GM23338 (cell line): ENCODE measurements around the gene ANKRD6. TPM values are rescaled to one million over a fixed set of nuclear protein-coding genes. Genes with fewer than 3 reads are reported as not detected.
A peak's percentile ranks its signal among the peaks of the same experiment; 100 is the strongest.

Experiments
- ATAC-seq: fragments of 200-7000 bp; cut with Tn5 transposase; 3 replicates; pipeline ENCODE4 v1.9.1; 2020
- DNase-seq: peaks from one replicate; pipeline ENCODE4 v3.0.0-alpha.2; 2015; ENCODE audit warnings: low spot score
- H2AFZ ChIP-seq: fragments of 200-600 bp; sonication (generic); 2 replicates; pipeline ENCODE4 v1.8.0; 2016; ENCODE audit warnings: antibody characterized with exemption, mild to moderate bottlenecking, moderate library complexity
- H3F3A ChIP-seq: fragments of 200-600 bp; sonication (generic); replicated peaks from 2 replicates; pipeline ENCODE4 v1.8.0; 2017; ENCODE audit warnings: antibody characterized with exemption, mixed run types, low read depth
- H3K27ac ChIP-seq: fragments of 200-600 bp; sonication (generic); 2 replicates; pipeline ENCODE4 v1.6.1; 2016; ENCODE audit warnings: low read depth
- H3K27me3 ChIP-seq: fragments of 200-600 bp; sonication (generic); 2 replicates; pipeline ENCODE4 v1.8.0; 2016; ENCODE audit warnings: mild to moderate bottlenecking, mixed run types, moderate library complexity; ENCODE audit not compliant: insufficient read depth
- H3K36me3 ChIP-seq: fragments of 200-600 bp; sonication (generic); 2 replicates; pipeline ENCODE4 v1.8.0; 2016; ENCODE audit warnings: mild to moderate bottlenecking; ENCODE audit not compliant: insufficient read depth
- H3K4me1 ChIP-seq: fragments of 200-600 bp; sonication (generic); 2 replicates; pipeline ENCODE4 v1.8.0; 2016; ENCODE audit warnings: mild to moderate bottlenecking, moderate library complexity; ENCODE audit not compliant: insufficient read depth
- H3K4me2 ChIP-seq: fragments of 200-600 bp; sonication (generic); 2 replicates; pipeline ENCODE4 v1.7.1; 2017; ENCODE audit warnings: mixed run types
- H3K4me3 ChIP-seq: fragments of 200-600 bp; sonication (generic); 2 replicates; pipeline ENCODE4 v1.6.1; 2016; ENCODE audit warnings: mixed run types
- H3K79me2 ChIP-seq: fragments of 200-600 bp; sonication (generic); replicated peaks from 2 replicates; pipeline ENCODE4 v1.8.0; 2017; ENCODE audit warnings: mild to moderate bottlenecking; ENCODE audit not compliant: insufficient read depth
- H3K9me2 ChIP-seq: fragments of 200-600 bp; sonication (generic); 2 replicates; pipeline ENCODE4 v1.8.0; 2017; ENCODE audit not compliant: insufficient read depth
- H4K20me1 ChIP-seq: fragments of 200-600 bp; sonication (generic); replicated peaks from 2 replicates; pipeline ENCODE4 v1.8.0; 2017; ENCODE audit warnings: mild to moderate bottlenecking; ENCODE audit not compliant: insufficient read depth
- H3K27ac Mint-ChIP-seq: 2 replicates; pipeline ENCODE4 v1.8.0; 2020; ENCODE audit warnings: inconsistent platforms, mild to moderate bottlenecking, moderate library complexity, mixed read lengths
- H3K27me3 Mint-ChIP-seq: 3 replicates; pipeline ENCODE4 v1.8.0; 2022; ENCODE audit warnings: low read depth, mild to moderate bottlenecking, moderate library complexity, mixed read lengths, inconsistent platforms; ENCODE audit not compliant: insufficient read depth, poor library complexity
- H3K36me3 Mint-ChIP-seq: 3 replicates; pipeline ENCODE4 v1.8.0; 2021; ENCODE audit warnings: low read depth, mild to moderate bottlenecking, inconsistent platforms, moderate library complexity, mixed read lengths
- H3K4me1 Mint-ChIP-seq: 3 replicates; pipeline ENCODE4 v1.8.0; 2020; ENCODE audit warnings: mild to moderate bottlenecking, inconsistent platforms, mixed read lengths
- H3K4me3 Mint-ChIP-seq: 3 replicates; pipeline ENCODE4 v1.8.0; 2021; ENCODE audit warnings: moderate library complexity, mild to moderate bottlenecking, inconsistent platforms, mixed read lengths
- H3K9me3 Mint-ChIP-seq: 3 replicates; pipeline ENCODE4 v1.8.0; 2020; ENCODE audit warnings: moderate library complexity, mild to moderate bottlenecking, inconsistent platforms, mixed read lengths
- EZH2phosphoT487 ChIP-seq: fragments of 200-600 bp; sonication (generic); IDR thresholded peaks from one replicate; pipeline ENCODE4 v1.8.1; 2018; ENCODE audit warnings: antibody characterized with exemption; ENCODE audit not compliant: unreplicated experiment
- JUNB ChIP-seq: IDR thresholded peaks from one replicate; pipeline ENCODE4 v1.6.1; 2016; ENCODE audit warnings: antibody characterized with exemption; ENCODE audit not compliant: unreplicated experiment
- NANOG ChIP-seq: IDR thresholded peaks from 2 replicates; pipeline ENCODE4 v1.6.1; 2016; ENCODE audit warnings: antibody characterized with exemption, borderline replicate concordance
- POLR2AphosphoS5 ChIP-seq: IDR thresholded peaks from 2 replicates; pipeline ENCODE4 v1.6.1; 2016; ENCODE audit warnings: antibody characterized with exemption, low read depth
- STAT1 ChIP-seq: IDR thresholded peaks from one replicate; pipeline ENCODE4 v1.6.1; 2016; ENCODE audit warnings: antibody characterized with exemption; ENCODE audit not compliant: unreplicated experiment
- ZNF114 ChIP-seq: fragments of 250-450 bp; sonication (Bioruptor Pico); IDR thresholded peaks from 2 replicates; pipeline ENCODE4 v1.5.0; 2020; ENCODE audit warnings: mild to moderate bottlenecking, moderate library complexity
- ZNF331 ChIP-seq: fragments of 250-450 bp; sonication (Bioruptor Pico); IDR thresholded peaks from 2 replicates; pipeline ENCODE4 v1.5.0; 2020; ENCODE audit warnings: low read depth, mild to moderate bottlenecking, moderate library complexity
- polyA plus RNA-seq: library from polyadenylated mRNA; unstranded; fragments of >200 nt; fragmentation: Nextera tagmentation; extraction: Ambion mirVana; gene quantifications from 2 replicates; pipeline ENCODE4 v1.2.1, GENCODE V29; 2016
- total RNA-seq: library from RNA; depleted of rRNA; stranded (reverse); fragments of >200 nt; shearing (Covaris generic); gene quantifications from 2 replicates; pipeline ENCODE4 v1.2.3, GENCODE V29; 2014
- TF ChIP-seq, protein P1 (sequence below): IDR thresholded peaks from one replicate; pipeline ENCODE4 v1.6.1; 2018; ENCODE audit warnings: antibody characterized with exemption; ENCODE audit not compliant: unreplicated experiment
- TF ChIP-seq, protein P2 (sequence below): fragments of 250-450 bp; sonication (Bioruptor Pico); IDR thresholded peaks from 2 replicates; pipeline ENCODE4 v1.5.0; 2020; ENCODE audit warnings: mild to moderate bottlenecking, moderate library complexity

The ANKRD6 gene
- total and polyA plus RNA-seq, 2 experiments from 2014 or later: 3.2 to 9.2 TPM

DNA sequence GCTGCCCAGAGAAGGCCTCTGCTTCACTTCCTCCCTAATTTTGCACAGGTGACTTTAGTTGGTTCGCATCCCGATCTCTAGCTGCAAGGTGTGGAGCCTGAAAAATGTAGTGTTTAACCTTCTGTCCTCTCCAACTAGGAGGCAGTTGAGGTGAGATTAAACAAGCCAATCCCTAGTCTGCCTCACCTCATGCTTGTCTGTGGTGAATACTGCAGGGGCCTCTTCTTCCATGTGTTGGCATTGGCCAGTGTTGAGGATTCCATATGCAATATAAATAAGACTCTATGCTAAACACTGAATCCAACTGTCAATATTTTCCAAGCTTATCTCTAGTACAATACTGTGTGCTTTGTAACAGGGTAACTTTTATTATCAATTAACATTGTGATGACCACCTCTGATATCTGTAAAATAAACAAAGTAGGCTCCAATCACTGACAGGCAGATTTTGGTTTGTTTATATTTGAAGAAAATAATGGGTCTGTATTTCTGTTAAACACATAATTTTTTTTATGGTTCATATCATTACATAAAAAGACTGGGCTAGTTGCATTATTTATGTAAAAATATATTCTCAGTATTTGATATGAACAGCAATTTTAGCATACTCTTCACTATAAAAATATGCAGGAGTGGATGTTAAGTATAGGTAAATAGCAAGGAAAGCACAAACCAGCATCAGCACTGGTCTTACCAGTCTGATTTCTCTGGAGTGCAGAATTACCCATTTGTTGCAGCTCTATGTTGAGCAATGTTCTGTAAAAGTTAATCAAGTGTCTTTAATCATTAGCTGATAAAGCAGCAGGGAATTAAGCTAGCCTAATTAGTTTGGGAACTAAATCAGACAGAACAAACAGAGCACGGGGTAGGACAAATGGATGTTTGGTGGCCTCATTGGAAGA is 74.0 kb downstream of the ANKRD6 start:
- Histone ChIP-seq H3K4me1 (peaks cover 18% of the 10 kb centered on the region), H3F3A (no peaks in the 10 kb centered on the region), H3K27ac (no peak overlapping the region), H3K4me3 (no peak overlapping the region), H2AFZ (no peak overlapping the region), H3K4me2 (no peak overlapping the region), H3K79me2 (no peaks in the 10 kb centered on the region), H4K20me1 (no peaks in the 10 kb centered on the region; the same call in 1 of the 2 replicates), H3K27me3 (no peaks in the 10 kb centered on the region), H3K36me3 (no peaks in the 10 kb centered on the region), H3K9me2 (no peaks in the 10 kb centered on the region)
- Mint-ChIP-seq H3K4me1 (peaks cover 36% of the 10 kb centered on the region), H3K36me3 (no peaks in the 10 kb centered on the region), H3K27me3 (peaks cover 2% of the 10 kb centered on the region), H3K9me3 (no peaks in the 10 kb centered on the region), H3K27ac (0 out of 2 replicates have a peak overlapping the region, but pooled peaks have one; percentile 38), H3K4me3 (no peak overlapping the region)
- no peak for DNase-seq
- no peak for TF ChIP-seq ZNF331
- ATAC-seq: no peak

DNA sequence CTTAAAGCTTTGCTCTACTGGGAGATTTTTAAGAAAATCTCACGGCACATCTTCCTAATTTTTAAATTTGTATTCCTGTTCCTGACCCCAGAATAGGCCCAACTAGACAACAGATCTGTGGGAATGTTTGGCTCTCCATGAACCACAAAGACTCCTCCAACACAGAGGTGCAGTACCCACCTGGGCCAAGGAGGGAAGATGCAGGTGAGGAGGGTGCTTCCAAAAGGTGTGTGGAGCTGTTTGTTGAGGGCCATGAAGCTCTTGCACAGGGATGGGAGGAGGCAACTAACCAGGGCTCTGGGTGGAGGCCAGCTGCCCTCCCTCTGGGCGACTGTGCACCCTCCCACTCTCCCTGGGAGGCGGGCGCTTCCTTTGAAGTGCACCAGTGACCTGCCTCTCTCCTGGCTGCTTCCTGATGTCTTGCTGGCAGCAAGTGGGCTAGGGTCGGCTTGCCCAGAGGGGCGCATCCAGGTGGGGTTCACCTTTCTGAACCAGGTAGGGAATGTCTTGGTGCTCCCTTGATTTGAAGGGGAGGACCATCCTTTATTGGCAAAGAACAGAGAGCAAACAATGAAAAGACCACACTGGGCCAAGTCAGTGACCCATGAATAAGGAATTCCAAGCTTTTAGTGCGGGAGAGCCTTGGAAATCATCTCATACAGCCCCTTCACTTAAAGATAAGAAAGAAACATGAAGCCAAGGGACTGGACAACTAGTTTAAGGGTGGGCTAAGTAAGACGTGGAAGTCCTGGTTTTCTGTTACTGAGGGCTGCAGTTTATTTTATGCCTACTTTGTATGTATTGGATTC is 76.0 kb downstream of the ANKRD6 start:
- H3K9me3 Mint-ChIP-seq: no peaks in the 10 kb centered on the region
- peaks cover 2% of the 10 kb centered on the region for H3K27me3 Mint-ChIP-seq
- no peaks in the 10 kb centered on the region for H3K79me2 ChIP-seq
- no peak overlapping the region for H3K27ac ChIP-seq
- H3K4me1 ChIP-seq: no peaks in the 10 kb centered on the region
- H3K9me2 ChIP-seq: no peaks in the 10 kb centered on the region
- DNase-seq: no peak
- H3K4me2 ChIP-seq: no peak overlapping the region
- H3F3A ChIP-seq: no peaks in the 10 kb centered on the region
- no peaks in the 10 kb centered on the region; the same call in 1 of the 2 replicates for H4K20me1 ChIP-seq
- H3K27me3 ChIP-seq: no peaks in the 10 kb centered on the region
- no peak overlapping the region for H2AFZ ChIP-seq
- peak; percentile 69 for ATAC-seq
- no peak overlapping the region for H3K4me3 ChIP-seq
- H3K4me1 Mint-ChIP-seq: peaks cover 17% of the 10 kb centered on the region; the same call in 2 of the 3 replicates
- H3K36me3 Mint-ChIP-seq: no peaks in the 10 kb centered on the region
- H3K27ac Mint-ChIP-seq: no peak overlapping the region
- H3K4me3 Mint-ChIP-seq: no peak overlapping the region
- H3K36me3 ChIP-seq: no peaks in the 10 kb centered on the region
- TF ChIP-seq POLR2AphosphoS5 (no peak), JUNB (no peak), NANOG (no peak), ZNF114 (CRISPR knock-in tag) (no peak), EZH2phosphoT487 (no peak), ZNF331 (no peak), STAT1 (no peak)
- TF ChIP-seq, protein P1, sequence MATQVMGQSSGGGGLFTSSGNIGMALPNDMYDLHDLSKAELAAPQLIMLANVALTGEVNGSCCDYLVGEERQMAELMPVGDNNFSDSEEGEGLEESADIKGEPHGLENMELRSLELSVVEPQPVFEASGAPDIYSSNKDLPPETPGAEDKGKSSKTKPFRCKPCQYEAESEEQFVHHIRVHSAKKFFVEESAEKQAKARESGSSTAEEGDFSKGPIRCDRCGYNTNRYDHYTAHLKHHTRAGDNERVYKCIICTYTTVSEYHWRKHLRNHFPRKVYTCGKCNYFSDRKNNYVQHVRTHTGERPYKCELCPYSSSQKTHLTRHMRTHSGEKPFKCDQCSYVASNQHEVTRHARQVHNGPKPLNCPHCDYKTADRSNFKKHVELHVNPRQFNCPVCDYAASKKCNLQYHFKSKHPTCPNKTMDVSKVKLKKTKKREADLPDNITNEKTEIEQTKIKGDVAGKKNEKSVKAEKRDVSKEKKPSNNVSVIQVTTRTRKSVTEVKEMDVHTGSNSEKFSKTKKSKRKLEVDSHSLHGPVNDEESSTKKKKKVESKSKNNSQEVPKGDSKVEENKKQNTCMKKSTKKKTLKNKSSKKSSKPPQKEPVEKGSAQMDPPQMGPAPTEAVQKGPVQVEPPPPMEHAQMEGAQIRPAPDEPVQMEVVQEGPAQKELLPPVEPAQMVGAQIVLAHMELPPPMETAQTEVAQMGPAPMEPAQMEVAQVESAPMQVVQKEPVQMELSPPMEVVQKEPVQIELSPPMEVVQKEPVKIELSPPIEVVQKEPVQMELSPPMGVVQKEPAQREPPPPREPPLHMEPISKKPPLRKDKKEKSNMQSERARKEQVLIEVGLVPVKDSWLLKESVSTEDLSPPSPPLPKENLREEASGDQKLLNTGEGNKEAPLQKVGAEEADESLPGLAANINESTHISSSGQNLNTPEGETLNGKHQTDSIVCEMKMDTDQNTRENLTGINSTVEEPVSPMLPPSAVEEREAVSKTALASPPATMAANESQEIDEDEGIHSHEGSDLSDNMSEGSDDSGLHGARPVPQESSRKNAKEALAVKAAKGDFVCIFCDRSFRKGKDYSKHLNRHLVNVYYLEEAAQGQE: no peak
- TF ChIP-seq, protein P2, sequence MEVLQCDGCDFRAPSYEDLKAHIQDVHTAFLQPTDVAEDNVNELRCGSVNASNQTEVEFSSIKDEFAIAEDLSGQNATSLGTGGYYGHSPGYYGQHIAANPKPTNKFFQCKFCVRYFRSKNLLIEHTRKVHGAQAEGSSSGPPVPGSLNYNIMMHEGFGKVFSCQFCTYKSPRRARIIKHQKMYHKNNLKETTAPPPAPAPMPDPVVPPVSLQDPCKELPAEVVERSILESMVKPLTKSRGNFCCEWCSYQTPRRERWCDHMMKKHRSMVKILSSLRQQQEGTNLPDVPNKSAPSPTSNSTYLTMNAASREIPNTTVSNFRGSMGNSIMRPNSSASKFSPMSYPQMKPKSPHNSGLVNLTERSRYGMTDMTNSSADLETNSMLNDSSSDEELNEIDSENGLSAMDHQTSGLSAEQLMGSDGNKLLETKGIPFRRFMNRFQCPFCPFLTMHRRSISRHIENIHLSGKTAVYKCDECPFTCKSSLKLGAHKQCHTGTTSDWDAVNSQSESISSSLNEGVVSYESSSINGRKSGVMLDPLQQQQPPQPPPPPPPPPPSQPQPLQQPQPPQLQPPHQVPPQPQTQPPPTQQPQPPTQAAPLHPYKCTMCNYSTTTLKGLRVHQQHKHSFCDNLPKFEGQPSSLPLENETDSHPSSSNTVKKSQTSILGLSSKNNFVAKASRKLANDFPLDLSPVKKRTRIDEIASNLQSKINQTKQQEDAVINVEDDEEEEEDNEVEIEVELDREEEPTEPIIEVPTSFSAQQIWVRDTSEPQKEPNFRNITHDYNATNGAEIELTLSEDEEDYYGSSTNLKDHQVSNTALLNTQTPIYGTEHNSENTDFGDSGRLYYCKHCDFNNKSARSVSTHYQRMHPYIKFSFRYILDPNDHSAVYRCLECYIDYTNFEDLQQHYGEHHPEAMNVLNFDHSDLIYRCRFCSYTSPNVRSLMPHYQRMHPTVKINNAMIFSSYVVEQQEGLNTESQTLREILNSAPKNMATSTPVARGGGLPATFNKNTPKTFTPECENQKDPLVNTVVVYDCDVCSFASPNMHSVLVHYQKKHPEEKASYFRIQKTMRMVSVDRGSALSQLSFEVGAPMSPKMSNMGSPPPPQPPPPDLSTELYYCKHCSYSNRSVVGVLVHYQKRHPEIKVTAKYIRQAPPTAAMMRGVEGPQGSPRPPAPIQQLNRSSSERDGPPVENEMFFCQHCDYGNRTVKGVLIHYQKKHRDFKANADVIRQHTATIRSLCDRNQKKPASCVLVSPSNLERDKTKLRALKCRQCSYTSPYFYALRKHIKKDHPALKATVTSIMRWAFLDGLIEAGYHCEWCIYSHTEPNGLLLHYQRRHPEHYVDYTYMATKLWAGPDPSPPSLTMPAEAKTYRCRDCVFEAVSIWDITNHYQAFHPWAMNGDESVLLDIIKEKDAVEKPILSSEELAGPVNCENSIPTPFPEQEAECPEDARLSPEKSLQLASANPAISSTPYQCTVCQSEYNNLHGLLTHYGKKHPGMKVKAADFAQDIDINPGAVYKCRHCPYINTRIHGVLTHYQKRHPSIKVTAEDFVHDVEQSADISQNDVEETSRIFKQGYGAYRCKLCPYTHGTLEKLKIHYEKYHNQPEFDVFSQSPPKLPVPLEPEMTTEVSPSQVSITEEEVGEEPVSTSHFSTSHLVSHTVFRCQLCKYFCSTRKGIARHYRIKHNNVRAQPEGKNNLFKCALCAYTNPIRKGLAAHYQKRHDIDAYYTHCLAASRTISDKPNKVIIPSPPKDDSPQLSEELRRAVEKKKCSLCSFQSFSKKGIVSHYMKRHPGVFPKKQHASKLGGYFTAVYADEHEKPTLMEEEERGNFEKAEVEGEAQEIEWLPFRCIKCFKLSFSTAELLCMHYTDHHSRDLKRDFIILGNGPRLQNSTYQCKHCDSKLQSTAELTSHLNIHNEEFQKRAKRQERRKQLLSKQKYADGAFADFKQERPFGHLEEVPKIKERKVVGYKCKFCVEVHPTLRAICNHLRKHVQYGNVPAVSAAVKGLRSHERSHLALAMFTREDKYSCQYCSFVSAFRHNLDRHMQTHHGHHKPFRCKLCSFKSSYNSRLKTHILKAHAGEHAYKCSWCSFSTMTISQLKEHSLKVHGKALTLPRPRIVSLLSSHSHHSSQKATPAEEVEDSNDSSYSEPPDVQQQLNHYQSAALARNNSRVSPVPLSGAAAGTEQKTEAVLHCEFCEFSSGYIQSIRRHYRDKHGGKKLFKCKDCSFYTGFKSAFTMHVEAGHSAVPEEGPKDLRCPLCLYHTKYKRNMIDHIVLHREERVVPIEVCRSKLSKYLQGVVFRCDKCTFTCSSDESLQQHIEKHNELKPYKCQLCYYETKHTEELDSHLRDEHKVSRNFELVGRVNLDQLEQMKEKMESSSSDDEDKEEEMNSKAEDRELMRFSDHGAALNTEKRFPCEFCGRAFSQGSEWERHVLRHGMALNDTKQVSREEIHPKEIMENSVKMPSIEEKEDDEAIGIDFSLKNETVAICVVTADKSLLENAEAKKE (CRISPR knock-in tag): no peak
